Endothelial cell of umbilical vein (primary cell): ENCODE data around the gene IBSP. TPM values are rescaled to one million over a fixed set of nuclear protein-coding genes. Genes with fewer than 3 reads are reported as not detected.

Experiments used
- BruUV-seq: library from RNA; stranded (reverse); fragments of 400-500 nt; replicated peaks from 2 replicates; lab custom pipeline; 2021; lab: Mats Ljungman, UMichigan
- CTCF ChIA-PET: fragments of 300-600, 350-600 bp; sonication (Branson Sonifier 250); formaldehyde crosslinking; loops from one replicate; lab custom pipeline; 2021; ENCODE audit warnings: antibody characterized with exemption, inconsistent platforms; lab: Charles Lee
- POLR2A ChIA-PET: fragments of 300-600, 350-600 bp; sonication (Branson Sonifier 250); formaldehyde crosslinking; loops from one replicate; lab custom pipeline; 2021; ENCODE audit warnings: antibody characterized with exemption, inconsistent platforms; lab: Charles Lee
- DNase-seq: peaks from one replicate; pipeline ENCODE4 v3.0.0-alpha.2; 2011; ENCODE audit warnings: low read depth, low spot score
- FAIRE-seq: peaks from 2 replicates; lab custom pipeline; 2011; peaks lifted over from hg19 to GRCh38; lab: Jason Lieb, UNC
- H2AFZ ChIP-seq: 2 replicates; pipeline ENCODE4 v1.6.0; 2012; ENCODE audit warnings: low read depth, low read length, control low read depth, inconsistent platforms
- H3K27ac ChIP-seq: 2 replicates; pipeline ENCODE4 v1.5.1; 2011; ENCODE audit warnings: low read depth, mild to moderate bottlenecking, control low read depth, low read length, moderate library complexity; ENCODE audit not compliant: insufficient read depth
- H3K27me3 ChIP-seq, 2 experiments: 2 replicates each; pipeline versions ENCODE4 v1.6.0 to v1.6.1; 2011; ENCODE audit warnings: low read length in 2 of 2, mixed read lengths in 1 of 2; ENCODE audit not compliant: control insufficient read depth in 2 of 2, insufficient read depth in 2 of 2
- H3K36me3 ChIP-seq, 2 experiments: 2 replicates in 1 of 2; 3 replicates in 1 of 2; pipeline ENCODE4 v1.5.1; 2011; ENCODE audit warnings: low read length in 2 of 2, mild to moderate bottlenecking in 1 of 2, moderate library complexity in 1 of 2; ENCODE audit not compliant: control insufficient read depth in 2 of 2, insufficient read depth in 2 of 2; ENCODE audit errors: extremely low read depth in 1 of 2
- H3K4me1 ChIP-seq: 3 replicates; pipeline ENCODE4 v1.5.1; 2011; ENCODE audit warnings: mild to moderate bottlenecking, low read length; ENCODE audit not compliant: control insufficient read depth, insufficient read depth; ENCODE audit errors: extremely low read depth
- H3K4me2 ChIP-seq: 2 replicates; pipeline ENCODE4 v1.6.1; 2011; ENCODE audit warnings: low read length, control low read depth, mixed read lengths; ENCODE audit not compliant: insufficient read depth
- H3K4me3 ChIP-seq, 3 experiments: fragments of 200-600 bp in 1 of 3; sonication (generic), shearing (Covaris generic) in 1 of 3; replicated peaks in 1 of 3; 2 replicates each; pipeline ENCODE4 v1.5.1; 2011 to 2016; ENCODE audit warnings: control low read depth in 3 of 3, low read length in 3 of 3, mild to moderate bottlenecking in 2 of 3, inconsistent platforms in 1 of 3, low read depth in 1 of 3, moderate library complexity in 1 of 3; ENCODE audit not compliant: insufficient read depth in 1 of 3
- H3K79me2 ChIP-seq: 2 replicates; pipeline ENCODE4 v1.6.0; 2012; ENCODE audit warnings: low read length, inconsistent platforms; ENCODE audit not compliant: control insufficient read depth, insufficient read depth
- H3K9ac ChIP-seq: replicated peaks from 2 replicates; pipeline ENCODE3; 2011; ENCODE audit warnings: low read length, control low read depth; ENCODE audit not compliant: insufficient read depth; ENCODE audit errors: extremely low read depth
- H3K9me1 ChIP-seq: replicated peaks from 3 replicates; pipeline ENCODE4 v1.6.0; 2011; ENCODE audit warnings: mild to moderate bottlenecking, low read length; ENCODE audit not compliant: control insufficient read depth, insufficient read depth; ENCODE audit errors: extremely low read depth
- H3K9me3 ChIP-seq: replicated peaks from 2 replicates; pipeline ENCODE4 v1.5.1; 2012; ENCODE audit warnings: low read length, inconsistent platforms; ENCODE audit not compliant: control insufficient read depth, insufficient read depth
- H4K20me1 ChIP-seq: replicated peaks from 2 replicates; pipeline ENCODE3; 2011; ENCODE audit warnings: mild to moderate bottlenecking, low read length; ENCODE audit not compliant: control insufficient read depth, insufficient read depth; ENCODE audit errors: extremely low read depth
- CTCF ChIP-seq, 2 donors: IDR thresholded peaks; 1 replicate in 1 of 2; 2 replicates in 1 of 2; pipeline ENCODE4 v1.5.1; 2011; ENCODE audit warnings: low read length in 2 of 2, mild to moderate bottlenecking in 2 of 2, moderate library complexity in 2 of 2, control low read depth in 1 of 2, inconsistent platforms in 1 of 2, low read depth in 1 of 2; ENCODE audit not compliant: insufficient read depth in 1 of 2; ENCODE audit errors: extremely low read depth in 1 of 2
- EZH2 ChIP-seq: IDR thresholded peaks from 2 replicates; pipeline ENCODE4 v1.6.1; 2012; ENCODE audit warnings: borderline replicate concordance, low read depth, mild to moderate bottlenecking, moderate library complexity, low read length, inconsistent platforms; ENCODE audit not compliant: severe bottlenecking
- FOS ChIP-seq: IDR thresholded peaks from 2 replicates; pipeline ENCODE4 v1.6.1; 2011; ENCODE audit warnings: mild to moderate bottlenecking, low read length, moderate library complexity, borderline replicate concordance; ENCODE audit not compliant: insufficient read depth
- GATA2 ChIP-seq: IDR thresholded peaks from 2 replicates; pipeline ENCODE4 v1.7.0; 2011; ENCODE audit warnings: low read depth, mild to moderate bottlenecking, moderate library complexity, mixed read lengths, low read length; ENCODE audit not compliant: insufficient read length, insufficient read depth
- JUN ChIP-seq: IDR thresholded peaks from 2 replicates; pipeline ENCODE4 v1.6.1; 2011; ENCODE audit warnings: borderline replicate concordance, low read depth; ENCODE audit not compliant: insufficient read length, insufficient read depth
- MAX ChIP-seq: IDR thresholded peaks from 2 replicates; pipeline ENCODE4 v1.6.1; 2011; ENCODE audit not compliant: insufficient read depth, insufficient read length
- MYC ChIP-seq: IDR thresholded peaks from one replicate; pipeline ENCODE4 v1.6.1; 2011; ENCODE audit warnings: mild to moderate bottlenecking, low read depth, low read length
- POLR2A ChIP-seq: IDR thresholded peaks from 2 replicates; pipeline ENCODE4 v1.6.1; 2012; ENCODE audit warnings: low read depth, mild to moderate bottlenecking, control low read depth, low read length
- POLR2AphosphoS5 ChIP-seq: IDR thresholded peaks from 2 replicates; pipeline ENCODE4 v1.6.1; 2012; ENCODE audit warnings: low read depth, mild to moderate bottlenecking, control low read depth, low read length, moderate library complexity; ENCODE audit not compliant: insufficient read depth
- dilution Hi-C: fragments of 300-500 bp; cut with MboI; formaldehyde crosslinking; loops from one replicate; pipeline ENCODE4 v1.15.0; 2019; ENCODE audit warnings: low sequenced_read_pairs; ENCODE audit not compliant: extremely low pct_ligation_motif_present
- intact Hi-C: fragments of 100-400 bp; cut with micrococcal nuclease; formaldehyde crosslinking; loops from one replicate; pipeline ENCODE4 v1.10.0; 2022
- polyA plus RNA-seq, 4 experiments: library from polyadenylated mRNA; depleted of rRNA in 3 of 4; stranded (reverse) in 3 of 4; unstranded in 1 of 4; fragments of >200 nt; gene quantifications; 2 replicates each; pipeline versions ENCODE4 v1.2.1 to v1.2.3, GENCODE V29; 2011 to 2012; ENCODE audit warnings: missing spikeins in 1 of 4
- total RNA-seq: library from RNA; stranded (reverse); gene quantifications from 2 replicates; pipeline ENCODE4 v1.2.3, GENCODE V29; 2021

Gene IBSP
- total and polyA plus RNA-seq, 2 donors (not counting 3 experiments of a cell fraction or from before 2014, with no cell fraction given), result not detected

DNA sequence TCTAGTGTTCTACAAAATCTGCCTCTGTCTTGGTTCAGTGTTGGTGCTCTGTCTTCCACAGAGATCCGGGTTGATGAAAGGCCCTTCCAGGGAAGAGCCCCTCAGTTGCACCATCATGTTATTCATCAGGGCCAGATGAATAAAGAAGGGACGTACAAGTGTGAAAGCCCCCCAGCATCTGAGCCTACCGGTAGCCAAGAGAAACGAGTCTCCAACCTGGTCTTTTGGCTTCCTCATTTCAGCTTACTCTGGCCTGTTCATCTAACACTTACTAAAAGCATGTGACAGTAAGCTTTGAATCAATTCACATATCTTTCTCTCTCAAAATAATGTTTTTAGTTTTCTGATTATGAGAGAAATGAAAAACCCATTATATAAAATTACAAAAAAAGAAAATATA is 52.6 kb downstream of the IBSP start:
- dilution Hi-C loops (no loop called here), intact Hi-C loops (loop anchor here (10.0 kb wide), 1 partner anchor 663 kb away; no protein-coding TSS in a partner anchor)
- H3K4me1 ChIP-seq, result no peaks in the 10 kb centered on the region
- H3K79me2 ChIP-seq, result no peaks in the 10 kb centered on the region
- H4K20me1 ChIP-seq, result no peaks in the 10 kb centered on the region
- no peaks in the 10 kb centered on the region for H3K9me3 ChIP-seq
- H3K4me3 ChIP-seq, result no peak overlapping the region
- no peaks in the 10 kb centered on the region for H3K36me3 ChIP-seq
- no TSS peak for BruUV-seq
- FAIRE-seq (no peak), DNase-seq (no peak)
- no peaks in the 10 kb centered on the region for H3K9me1 ChIP-seq
- H3K4me2 ChIP-seq, result no peak overlapping the region
- H2AFZ ChIP-seq, result no peak overlapping the region
- POLR2A ChIA-PET, result no interaction called here
- CTCF ChIA-PET, result interaction anchor here (0.7 to 12.0 kb wide), 19 partner anchors 8 to 663 kb away, joined by 3 to 412 read pairs (median 9); partner anchors contain the start of gene SPP1
- TF ChIP-seq MAX (no peak), EZH2 (no peak), CTCF (IDR thresholded peaks at IDR 0.05; ENCODE audit: extremely low read depth in 1 of 2, insufficient read depth in 1 of 2, low read depth in 1 of 2, low read length in 2 of 2) (no peak), JUN (no peak), GATA2 (no peak), POLR2A (no peak), FOS (no peak), MYC (no peak), POLR2AphosphoS5 (no peak)
- H3K27ac ChIP-seq, result no peak overlapping the region
- H3K27me3 ChIP-seq, result no peaks in the 10 kb centered on the region
- H3K9ac ChIP-seq, result no peak overlapping the region
